SK-N-SH (cell line): ENCODE results near the gene DCP1B. TPM values are rescaled to one million over a fixed set of nuclear protein-coding genes. Genes with fewer than 3 reads are reported as not detected.

ENCODE experiments used
- CTCF ChIA-PET: fragments of 300-600, 350-600 bp; formaldehyde crosslinking; extraction: SDS; loops from one replicate; lab custom pipeline; 2021; lab: Yijun Ruan, JAX
- POLR2A ChIA-PET: fragments of 350-600 bp; sonication (Branson Sonifier 250); formaldehyde crosslinking; extraction: SDS; loops from one replicate; lab custom pipeline; 2020; ENCODE audit warnings: antibody characterized with exemption, inconsistent platforms; lab: Yijun Ruan, JAX
- DNase-seq: peaks from one replicate; pipeline ENCODE4 v3.0.0; 2012
- H2AFZ ChIP-seq: fragments of 200-600 bp; sonication (generic); 2 replicates; pipeline ENCODE4 v1.8.1; 2016; ENCODE audit warnings: antibody characterized with exemption, mild to moderate bottlenecking, low read depth
- H3F3A ChIP-seq: fragments of 200-600 bp; sonication (generic); replicated peaks from 2 replicates; pipeline ENCODE3; 2016; ENCODE audit warnings: antibody characterized with exemption, mild to moderate bottlenecking; ENCODE audit not compliant: insufficient read depth
- H3K27ac ChIP-seq, 2 experiments: fragments of 200-500 bp in 1 of 2; fragments of 200-600 bp in 1 of 2; sonication (Bioruptor generic) in 1 of 2; sonication (generic), shearing (Covaris generic) in 1 of 2; 2 replicates each; pipeline versions ENCODE4 v1.5.1 to v1.6.1; 2014 to 2016; ENCODE audit warnings: low read depth in 2 of 2, inconsistent platforms in 1 of 2, low read length in 1 of 2, mild to moderate bottlenecking in 1 of 2, mixed read lengths in 1 of 2
- H3K27me3 ChIP-seq: fragments of 200-600 bp; sonication (generic), shearing (Covaris generic); 2 replicates; pipeline ENCODE4 v1.6.1; 2016; ENCODE audit warnings: mixed run types; ENCODE audit not compliant: insufficient read depth
- H3K36me3 ChIP-seq, 2 experiments: fragments of 200-500 bp in 1 of 2; fragments of 200-600 bp in 1 of 2; sonication (Bioruptor generic) in 1 of 2; sonication (generic) in 1 of 2; replicated peaks in 1 of 2; 2 replicates each; pipeline versions ENCODE3 to v1.5.1; 2014 to 2016; ENCODE audit warnings: low read length in 1 of 2, mild to moderate bottlenecking in 1 of 2; ENCODE audit not compliant: insufficient read depth in 2 of 2, control insufficient read depth in 1 of 2
- H3K4me1 ChIP-seq, 2 experiments: fragments of 200-500 bp in 1 of 2; fragments of 200-600 bp in 1 of 2; sonication (Bioruptor generic) in 1 of 2; sonication (generic), shearing (Covaris generic) in 1 of 2; 2 replicates each; pipeline versions ENCODE4 v1.5.1 to v1.6.1; 2014 to 2016; ENCODE audit warnings: low read depth in 1 of 2, low read length in 1 of 2, mixed run types in 1 of 2; ENCODE audit not compliant: insufficient read depth in 2 of 2, control insufficient read depth in 1 of 2
- H3K4me2 ChIP-seq: fragments of 200-600 bp; sonication (generic), shearing (Covaris generic); 2 replicates; pipeline ENCODE4 v1.6.1; 2017; ENCODE audit warnings: mixed run types
- H3K4me3 ChIP-seq, 2 experiments: fragments of 200-500 bp in 1 of 2; fragments of 200-600 bp in 1 of 2; sonication (Bioruptor generic) in 1 of 2; sonication (generic), shearing (Covaris generic) in 1 of 2; 2 replicates each; pipeline versions ENCODE4 v1.5.1 to v1.8.1; 2014 to 2016; ENCODE audit warnings: low read depth in 2 of 2, inconsistent platforms in 1 of 2, low read length in 1 of 2, mild to moderate bottlenecking in 1 of 2, mixed read lengths in 1 of 2, moderate library complexity in 1 of 2
- H3K79me2 ChIP-seq: fragments of 200-600 bp; sonication (generic); 2 replicates; pipeline ENCODE4 v1.8.1; 2017; ENCODE audit warnings: mild to moderate bottlenecking; ENCODE audit not compliant: insufficient read depth
- H3K9ac ChIP-seq: fragments of 200-600 bp; sonication (generic); 2 replicates; pipeline ENCODE4 v1.6.1; 2017; ENCODE audit warnings: mixed run types
- H3K9me2 ChIP-seq: fragments of 200-600 bp; sonication (generic); 2 replicates; pipeline ENCODE4 v1.6.1; 2017; ENCODE audit warnings: mixed run types
- H3K9me3 ChIP-seq: fragments of 200-600 bp; sonication (generic); 2 replicates; pipeline ENCODE4 v1.6.1; 2017; ENCODE audit warnings: mixed run types, mild to moderate bottlenecking, moderate library complexity
- H4K20me1 ChIP-seq: fragments of 200-600 bp; sonication (generic); 2 replicates; pipeline ENCODE4 v1.6.1; 2017; ENCODE audit warnings: mild to moderate bottlenecking, mixed run types; ENCODE audit not compliant: insufficient read depth
- CTCF ChIP-seq: fragments of 200-600 bp; sonication (generic); IDR thresholded peaks from 2 replicates; pipeline ENCODE4 v1.6.1; 2017; ENCODE audit warnings: antibody characterized with exemption, mild to moderate bottlenecking, moderate library complexity
- ELF1 ChIP-seq: IDR thresholded peaks from 2 replicates; pipeline ENCODE4 v1.4.0; 2012
- EP300 ChIP-seq, 2 experiments: IDR thresholded peaks; 2 replicates each; pipeline versions ENCODE4 v1.4.0 to v1.6.1; 2012; ENCODE audit warnings: borderline replicate concordance in 1 of 2, low read depth in 1 of 2, low read length in 1 of 2
- FOXJ3 ChIP-seq: sonication (generic); formaldehyde crosslinking; IDR thresholded peaks from 2 replicates; pipeline ENCODE4 v1.5.1; 2020; ENCODE audit warnings: mild to moderate bottlenecking, missing genetic modification reagents
- FOXM1 ChIP-seq: IDR thresholded peaks from 2 replicates; pipeline ENCODE4 v1.4.0; 2012; ENCODE audit warnings: low read depth, mild to moderate bottlenecking
- GATA2 ChIP-seq: sonication (generic); formaldehyde crosslinking; IDR thresholded peaks from 2 replicates; pipeline ENCODE4 v1.5.0; 2020; ENCODE audit warnings: mild to moderate bottlenecking, missing genetic modification reagents
- IRF3 ChIP-seq: fragments of 150-350 bp; IDR thresholded peaks from 2 replicates; pipeline ENCODE4 v1.6.1; 2016; ENCODE audit warnings: mild to moderate bottlenecking, low read depth, low read length
- JUND ChIP-seq: IDR thresholded peaks from 2 replicates; pipeline ENCODE4 v1.4.0; 2012
- MAX ChIP-seq: IDR thresholded peaks from 2 replicates; pipeline ENCODE4 v1.4.0; 2012; ENCODE audit warnings: low read depth
- MEF2A ChIP-seq: IDR thresholded peaks from 2 replicates; pipeline ENCODE4 v1.4.0; 2012; ENCODE audit warnings: low read depth, borderline replicate concordance
- MXI1 ChIP-seq: IDR thresholded peaks from 2 replicates; pipeline ENCODE4 v1.6.1; 2012; ENCODE audit warnings: mild to moderate bottlenecking, low read depth, low read length, improper control_type of control experiment
- NFIC ChIP-seq: IDR thresholded peaks from 2 replicates; pipeline ENCODE4 v1.4.0; 2012; ENCODE audit warnings: borderline replicate concordance
- NRF1 ChIP-seq: IDR thresholded peaks from 2 replicates; pipeline ENCODE4 v1.6.1; 2012; ENCODE audit warnings: low read depth, mild to moderate bottlenecking, low read length
- PBX3 ChIP-seq: IDR thresholded peaks from 2 replicates; pipeline ENCODE4; 2012
- POLR2AphosphoS5 ChIP-seq: IDR thresholded peaks from 2 replicates; pipeline ENCODE4 v1.6.1; 2012; ENCODE audit warnings: low read depth, low read length
- RXRA ChIP-seq: IDR thresholded peaks from 2 replicates; pipeline ENCODE4 v1.4.0; 2012; ENCODE audit warnings: low read depth, mild to moderate bottlenecking, borderline replicate concordance
- TEAD4 ChIP-seq: IDR thresholded peaks from 2 replicates; pipeline ENCODE4 v1.4.0; 2012; ENCODE audit warnings: mild to moderate bottlenecking, borderline replicate concordance; ENCODE audit not compliant: insufficient read depth
- USF2 ChIP-seq: fragments of 150-350 bp; IDR thresholded peaks from 2 replicates; pipeline ENCODE4 v1.6.1; 2017; ENCODE audit warnings: antibody characterized with exemption, low read length, low read depth, borderline replicate concordance
- ZBTB33 ChIP-seq: IDR thresholded peaks from 2 replicates; pipeline ENCODE4 v1.4.0; 2012; ENCODE audit warnings: low read depth, borderline replicate concordance
- WGBS: methylation state at CpG from one replicate; pipeline ENCODE4 v1.1.6; 2017; ENCODE audit warnings: low lambda C conversion rate; 5-methylcytosine and 5-hydroxymethylcytosine counted together
- polyA plus RNA-seq, 3 experiments: library from polyadenylated mRNA; depleted of rRNA; stranded (reverse); fragments of >200 nt; gene quantifications; 2 replicates each; pipeline ENCODE4 v1.2.3, GENCODE V29; 2012

DCP1B gene
- polyA plus RNA-seq, 1 of the 3 experiments (the other 2 are of a cell fraction): 18.8 TPM

GRCh38 chr12:1949771-1950470, 54.3 kb downstream of the DCP1B start:
- CTCF ChIA-PET: interaction anchor here (1.3 to 3.1 kb wide), 4 partner anchors 10 to 159 kb away, joined by 4 to 37 read pairs (median 6); no protein-coding TSS in a partner anchor
- POLR2A ChIA-PET: no interaction called here
- Histone ChIP-seq H3K4me2 (no peak overlapping the region), H3K9me3 (no peaks in the 10 kb centered on the region), H3K9ac (no peak overlapping the region), H2AFZ (no peak overlapping the region), H3K4me3 (no peak overlapping the region), H3K9me2 (no peaks in the 10 kb centered on the region), H3F3A (peaks cover 5% of the 10 kb centered on the region), H4K20me1 (no peaks in the 10 kb centered on the region), H3K27ac (no peak overlapping the region), H3K4me1 (no peaks in the 10 kb centered on the region; a peak in 1 of 4 replicates), H3K27me3 (no peaks in the 10 kb centered on the region), H3K79me2 (no peaks in the 10 kb centered on the region), H3K36me3 (peaks cover 48 to 57% of the 10 kb centered on the region in 2 experiments)
- 93% methylated on average over 10 of the region's 15 CpGs for WGBS
- TF ChIP-seq TEAD4 (no peak), FOXJ3 (CRISPR knock-in tag) (no peak), RXRA (no peak), JUND (no peak), MXI1 (no peak), PBX3 (no peak), NRF1 (no peak), MEF2A (no peak), GATA2 (CRISPR knock-in tag) (no peak), ELF1 (no peak)
- DNase-seq: no peak

GRCh38 chr12:1948883-1949282, 55.4 kb downstream of the DCP1B start:
- CTCF ChIA-PET: interaction anchor here (1.3 to 3.1 kb wide), 4 partner anchors 9 to 158 kb away, joined by 4 to 37 read pairs (median 6); no protein-coding TSS in a partner anchor
- H3K36me3 ChIP-seq: peaks cover 46 to 56% of the 10 kb centered on the region in 2 experiments
- TF ChIP-seq ZBTB33 (no peak), NFIC (no peak), IRF3 (no peak), PBX3 (no peak), FOXM1 (no peak), POLR2AphosphoS5 (no peak), EP300 (IDR thresholded peaks at IDR 0.05; ENCODE audit: borderline replicate concordance in 1 of 2, low read depth in 1 of 2, low read length in 1 of 2) (no peak), MAX (no peak), USF2 (no peak), CTCF (no peak)

More at GRCh38 chr12:1948883-1949282, 55.4 kb downstream of the DCP1B start:
- Histone ChIP-seq H3K4me1 (no peaks in the 10 kb centered on the region; a peak in 1 of 4 replicates), H3F3A (peaks cover 5% of the 10 kb centered on the region), H3K27me3 (no peaks in the 10 kb centered on the region), H4K20me1 (no peaks in the 10 kb centered on the region), H3K27ac (no peak overlapping the region), H3K4me3 (no peak overlapping the region), H3K9ac (no peak overlapping the region), H3K4me2 (no peak overlapping the region), H3K9me3 (no peaks in the 10 kb centered on the region), H3K9me2 (no peaks in the 10 kb centered on the region), H3K79me2 (no peaks in the 10 kb centered on the region), H2AFZ (no peak overlapping the region)
- 96% methylated on average over 7 of the region's 11 CpGs for WGBS
- POLR2A ChIA-PET: no interaction called here
- DNase-seq: no peak
